C4-2B (cell line): ENCODE measurements around the gene MRPL10.

Experiments
- CTCF ChIP-seq: fragments of 450-650 bp; conservative IDR thresholded peaks from 2 replicates; pipeline ENCODE4 v1.5.1; 2017; ENCODE audit warnings: mild to moderate bottlenecking
- ZFX ChIP-seq: fragments of 450-650 bp; IDR thresholded peaks from 2 replicates; pipeline ENCODE4 v1.6.1; 2017

- no peak for TF ChIP-seq CTCF
- no peak for TF ChIP-seq ZFX
Observed at GRCh38 chr17:47781397-47781796, 49.9 kb downstream of the MRPL10 start.
